OCI-LY1 (cell line): ENCODE data around the gene CHST13.

Source experiments
- H2AFZ ChIP-seq: fragments of 200-600 bp; sonication (generic), shearing (Covaris generic); 2 replicates; pipeline ENCODE4 v1.6.0; 2014; ENCODE audit warnings: antibody characterized with exemption, mild to moderate bottlenecking, low read length
- H3F3A ChIP-seq: fragments of 200-600 bp; sonication (generic), shearing (Covaris generic); 2 replicates; pipeline ENCODE4 v1.6.0; 2014; ENCODE audit warnings: mild to moderate bottlenecking, antibody characterized with exemption, low read length, moderate library complexity; ENCODE audit not compliant: insufficient read depth
- H3K27ac ChIP-seq: fragments of 200-600 bp; sonication (generic); 2 replicates; pipeline ENCODE4 v1.5.1; 2014; ENCODE audit warnings: low read length, mixed run types, mild to moderate bottlenecking, low read depth; ENCODE audit not compliant: poor library complexity, severe bottlenecking
- H3K27me3 ChIP-seq: fragments of 200-600 bp; sonication (generic); 2 replicates; pipeline ENCODE4 v1.6.0; 2014; ENCODE audit warnings: antibody characterized with exemption, mild to moderate bottlenecking, low read length, moderate library complexity; ENCODE audit not compliant: insufficient read depth
- H3K36me3 ChIP-seq: fragments of 200-600 bp; sonication (generic); 2 replicates; pipeline ENCODE4 v1.6.1; 2014; ENCODE audit warnings: mild to moderate bottlenecking, antibody characterized with exemption, low read length, moderate library complexity, mixed read lengths; ENCODE audit not compliant: insufficient read depth
- H3K4me1 ChIP-seq: fragments of 200-600 bp; sonication (generic); 2 replicates; pipeline ENCODE4 v1.5.1; 2014; ENCODE audit warnings: mild to moderate bottlenecking, low read length, moderate library complexity; ENCODE audit not compliant: insufficient read depth, severe bottlenecking
- H3K4me2 ChIP-seq: fragments of 200-600 bp; sonication (generic), shearing (Covaris generic); 2 replicates; pipeline ENCODE4 v1.6.1; 2014; ENCODE audit warnings: low read length
- H3K4me3 ChIP-seq: fragments of 200-600 bp; sonication (generic); 2 replicates; pipeline ENCODE4 v1.5.1; 2014; ENCODE audit warnings: low read length, low read depth, mild to moderate bottlenecking, mixed read lengths; ENCODE audit not compliant: poor library complexity, severe bottlenecking
- H3K79me2 ChIP-seq: fragments of 200-600 bp; shearing (Covaris generic); 2 replicates; pipeline ENCODE4 v1.6.1; 2016; ENCODE audit warnings: mixed run types, low read length, mixed read lengths; ENCODE audit not compliant: insufficient read depth
- H3K9ac ChIP-seq: fragments of 200-600 bp; sonication (generic), shearing (Covaris generic); 2 replicates; pipeline ENCODE4 v1.6.1; 2014; ENCODE audit warnings: mild to moderate bottlenecking, low read length, mixed read lengths
- H3K9me2 ChIP-seq: fragments of 200-600 bp; sonication (generic), shearing (Covaris generic); 2 replicates; pipeline ENCODE4 v1.6.1; 2014; ENCODE audit warnings: low read depth, mild to moderate bottlenecking, low read length, mixed read lengths
- H3K9me3 ChIP-seq: fragments of 200-600 bp; shearing (Covaris generic); 2 replicates; pipeline ENCODE4 v1.6.1; 2014; ENCODE audit warnings: low read length, mixed read lengths
- H4K20me1 ChIP-seq: fragments of 200-600 bp; sonication (generic), shearing (Covaris generic); 2 replicates; pipeline ENCODE4 v1.6.0; 2016; ENCODE audit warnings: mild to moderate bottlenecking, low read length; ENCODE audit not compliant: insufficient read depth
- CTCF ChIP-seq: fragments of 200-600 bp; sonication (generic), shearing (Covaris generic); IDR thresholded peaks from 2 replicates; pipeline ENCODE4 v1.5.1; 2017; ENCODE audit warnings: mild to moderate bottlenecking, antibody characterized with exemption, low read length, moderate library complexity, mixed read lengths
- EZH2 ChIP-seq: fragments of 200-600 bp; sonication (generic), shearing (Covaris generic); IDR thresholded peaks from 2 replicates; pipeline ENCODE4 v1.8.0; 2017; ENCODE audit warnings: borderline replicate concordance, mixed run types, mild to moderate bottlenecking, antibody characterized with exemption, low read length, moderate library complexity, mixed read lengths

Gene CHST13

GRCh38 chr3:126496894-126497850, 26.8 kb upstream of the CHST13 start:
- no peaks in the 10 kb centered on the region; the same call in 1 of the 2 replicates for H3K27me3 ChIP-seq
- no peaks in the 10 kb centered on the region for H3K9me3 ChIP-seq
- no peak for TF ChIP-seq CTCF
- no peak for TF ChIP-seq EZH2
- no peaks in the 10 kb centered on the region for H3K4me1 ChIP-seq
- H3K79me2 ChIP-seq: no peaks in the 10 kb centered on the region
- no peaks in the 10 kb centered on the region for H3K9me2 ChIP-seq
- no peak overlapping the region for H3K4me2 ChIP-seq
- H3K9ac ChIP-seq: no peak overlapping the region
- no peak overlapping the region for H3K27ac ChIP-seq
- no peak overlapping the region for H3K4me3 ChIP-seq
- H4K20me1 ChIP-seq: no peaks in the 10 kb centered on the region
- no peaks in the 10 kb centered on the region for H3K36me3 ChIP-seq
- no peaks in the 10 kb centered on the region for H3F3A ChIP-seq
- no peak overlapping the region for H2AFZ ChIP-seq

GRCh38 chr3:126497956-126498355, 26.0 kb upstream of the CHST13 start:
- Histone ChIP-seq H3F3A (no peaks in the 10 kb centered on the region), H3K4me3 (no peak overlapping the region), H3K9me2 (no peaks in the 10 kb centered on the region), H3K9me3 (no peaks in the 10 kb centered on the region), H3K4me1 (no peaks in the 10 kb centered on the region), H2AFZ (no peak overlapping the region), H3K9ac (no peak overlapping the region), H3K27me3 (no peaks in the 10 kb centered on the region; the same call in 1 of the 2 replicates), H3K4me2 (no peak overlapping the region), H3K79me2 (no peaks in the 10 kb centered on the region), H4K20me1 (no peaks in the 10 kb centered on the region), H3K27ac (no peak overlapping the region), H3K36me3 (no peaks in the 10 kb centered on the region)
- TF ChIP-seq EZH2 (no peak), CTCF (no peak)

- Histone ChIP-seq H3K4me2 (no peak overlapping the region), H2AFZ (no peak overlapping the region), H4K20me1 (no peaks in the 10 kb centered on the region), H3K9me2 (no peaks in the 10 kb centered on the region), H3K9me3 (no peaks in the 10 kb centered on the region), H3K9ac (no peak overlapping the region), H3K4me1 (no peaks in the 10 kb centered on the region), H3K79me2 (no peaks in the 10 kb centered on the region), H3K27me3 (no peaks in the 10 kb centered on the region; the same call in 1 of the 2 replicates), H3K36me3 (no peaks in the 10 kb centered on the region), H3K27ac (no peak overlapping the region), H3K4me3 (no peak overlapping the region), H3F3A (no peaks in the 10 kb centered on the region)
- no peak for TF ChIP-seq CTCF
- no peak for TF ChIP-seq EZH2
Observed at GRCh38 chr3:126498461-126498860, 25.5 kb upstream of the CHST13 start.
